Adrenal gland (tissue), 12 donors: Measurements from ENCODE around the gene HLX. TPM values are rescaled to one million over a fixed set of nuclear protein-coding genes. Genes with fewer than 3 reads are reported as not detected.

ENCODE experiments used
- DNase-seq, 7 donors: peaks; one replicate each; pipeline ENCODE4 v3.0.0-alpha.2; 2019 to 2020
- H3K27ac ChIP-seq, 5 donors: fragments of 200-600 bp; sonication (generic) in 4 of 5; 1 replicate in 3 of 5; 2 replicates in 2 of 5; pipeline versions ENCODE4 v1.5.1 to v1.8.0; 2016 to 2020; ENCODE audit warnings: mild to moderate bottlenecking in 1 of 5
- H3K27me3 ChIP-seq: fragments of 200-600 bp; 2 replicates; pipeline ENCODE4 v1.8.0; 2021
- H3K36me3 ChIP-seq, 2 donors: fragments of 200-600 bp; replicated peaks in 1 of 2; 1 replicate in 1 of 2; 2 replicates in 1 of 2; pipeline versions ENCODE4 v1.5.1 to v1.8.0; 2018 to 2022
- H3K4me1 ChIP-seq, 2 donors: fragments of 200-600 bp; replicated peaks in 1 of 2; 1 replicate in 1 of 2; 2 replicates in 1 of 2; pipeline versions ENCODE4 v1.5.1 to v1.8.0; 2018 to 2021
- H3K4me3 ChIP-seq, 4 donors: fragments of 200-600 bp; sonication (generic) in 3 of 4; one replicate each; pipeline ENCODE4 v1.5.1; 2016 to 2018
- H3K9me3 ChIP-seq, 3 donors: fragments of 200-600 bp; sonication (generic) in 1 of 3; replicated peaks in 1 of 3; 1 replicate in 2 of 3; 2 replicates in 1 of 3; pipeline versions ENCODE4 v1.5.1 to v1.8.0; 2016 to 2021
- CTCF ChIP-seq, 6 experiments: fragments of 450-650 bp in 4 of 6; fragments of 200-600 bp in 2 of 6; sonication (generic) in 1 of 6; IDR thresholded peaks; 1 replicate in 5 of 6; 2 replicates in 1 of 6; pipeline versions ENCODE4 v1.5.1 to v1.8.0; 2016 to 2021; ENCODE audit warnings: antibody characterized with exemption in 6 of 6, mild to moderate bottlenecking in 2 of 6, moderate library complexity in 1 of 6
- POLR2A ChIP-seq, 2 donors: fragments of 450-650 bp; IDR thresholded peaks; one replicate each; pipeline ENCODE4 v1.6.1; 2017; ENCODE audit warnings: antibody characterized with exemption in 2 of 2, mild to moderate bottlenecking in 2 of 2, moderate library complexity in 1 of 2
- WGBS, 4 donors: extraction: QIAGEN DNeasy Blood & Tissue Kit in 2 of 4; methylation state at CpG; one replicate each; pipeline versions ENCODE4 v1.1.5 to v1.1.7; 2013 to 2017; 5-methylcytosine and 5-hydroxymethylcytosine counted together
- intact Hi-C, 2 donors: fragments of 100-400 bp; cut with DNase I; formaldehyde crosslinking; loops; one replicate each; pipeline versions ENCODE4 v1.14.1 to v1.15.0; 2022 to 2023
- polyA plus RNA-seq, 3 donors: library from polyadenylated mRNA; stranded (reverse); fragments of 200-250 nt in 2 of 3; fragments of 350-450 nt in 1 of 3; fragmentation: Illumina TruSeq in 1 of 3; extraction: RNeasy Lipid Tissue Mini Kit (QIAGEN cat#74804) in 1 of 3; gene quantifications; one replicate each; pipeline ENCODE4 v1.2.3, GENCODE V29; 2013 to 2014
- total RNA-seq, 9 donors: library from RNA; depleted of rRNA in 4 of 9; stranded (reverse); fragments of >200 nt in 4 of 9; fragments of 120-200 nt in 1 of 9; fragmentation: NEBNext Ultra II Directional in 1 of 9; extraction: Animal tissue kit (Norgen Biotek cat#: 25700) in 1 of 9; gene quantifications; one replicate each; pipeline versions ENCODE4 v1.1.0 to v1.2.4, GENCODE V29; 2013 to 2023
- donor health status: healthy with polysubstance abuse.
- donor health status: Bipolar disorder and iron deficiency.
- donor health status: DM: yes; HTN: yes; CAD: no.
- donor health status: DM: no; HTN: no; CAD: no.
- donor health status: DM: no; HTN: no; CAD: no.
- donor health status: DM: yes; HTN: yes; CAD: no.

Gene HLX
- total and polyA plus RNA-seq, 12 donors, result 0.81 to 13.8 (median 7.0) TPM

DNA sequence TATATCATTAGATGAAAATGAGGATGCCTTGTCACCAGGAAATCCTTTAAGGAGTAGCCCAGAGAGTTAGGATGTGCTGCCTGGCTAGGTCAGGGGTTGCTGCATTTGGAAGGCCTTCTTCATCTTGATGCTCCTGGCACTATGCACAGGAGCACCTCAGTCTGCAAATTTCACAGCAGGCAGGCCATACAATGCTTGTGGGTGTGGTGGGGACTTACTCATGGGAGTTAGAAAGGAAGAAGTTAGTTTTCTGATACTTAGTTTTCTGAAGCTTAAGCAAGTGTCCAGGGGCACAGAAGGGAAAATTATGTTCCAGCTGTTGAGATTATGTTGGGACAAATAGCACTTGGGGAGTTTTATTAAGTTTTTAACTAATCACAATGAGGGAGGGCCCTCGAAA is 11.4 kb downstream of the HLX start:
- TF ChIP-seq CTCF (IDR thresholded peaks at IDR 0.05) (no peak), POLR2A (IDR thresholded peaks at IDR 0.05) (no peak)
- no peak for DNase-seq
- 61 to 85% (median 71%) methylated on average over 1 of the region's 1 CpG for WGBS, 4 donors
- Histone ChIP-seq H3K9me3 (no peaks in the 10 kb centered on the region), H3K27me3 (peaks cover 78% of the 10 kb centered on the region), H3K36me3 (no peaks in the 10 kb centered on the region), H3K4me1 (peaks cover 0 to 3% of the 10 kb centered on the region in 2 donors), H3K27ac (no peak overlapping the region), H3K4me3 (no peak overlapping the region)
- intact Hi-C loops, result no loop called here

- peaks cover 86% of the 10 kb centered on the region for H3K27me3 ChIP-seq
- no peak for TF ChIP-seq POLR2A (IDR thresholded peaks at IDR 0.05)
- no peak for TF ChIP-seq CTCF (IDR thresholded peaks at IDR 0.05)
- DNase-seq, result no peak
- WGBS, 4 donors, result 17 to 26% (median 22%) methylated on average over 35 to 47 of the region's 47 CpGs
- intact Hi-C loops, result no loop called here
- peaks cover 0 to 3% of the 10 kb centered on the region in 2 donors for H3K4me1 ChIP-seq
- no peak overlapping the region for H3K27ac ChIP-seq
- H3K4me3 ChIP-seq, result no peak overlapping the region
- no peaks in the 10 kb centered on the region for H3K36me3 ChIP-seq
- H3K9me3 ChIP-seq, result no peaks in the 10 kb centered on the region
These were observed 12.2 kb downstream of the HLX start for GRCh38 chr1:220891224-220892085.

DNA sequence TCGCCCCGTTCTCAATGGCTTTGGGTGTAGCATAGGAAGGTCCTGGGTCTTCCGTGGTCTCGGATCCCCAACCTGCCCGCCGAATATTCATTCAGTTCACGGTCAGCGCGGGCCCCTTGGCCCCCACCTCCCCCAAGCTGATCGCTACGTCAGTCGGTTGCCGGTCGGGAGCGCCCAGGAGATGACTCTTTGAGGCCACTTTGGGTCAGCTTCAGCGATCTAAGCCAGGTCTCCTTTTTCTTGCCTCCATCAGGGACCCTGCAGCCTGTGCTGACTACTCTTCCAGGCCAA is 12.8 kb downstream of the HLX start:
- Histone ChIP-seq H3K9me3 (no peaks in the 10 kb centered on the region), H3K27me3 (peaks cover 80% of the 10 kb centered on the region), H3K4me3 (no peak overlapping the region), H3K27ac (no peak overlapping the region), H3K4me1 (peaks cover 0 to 3% of the 10 kb centered on the region in 2 donors), H3K36me3 (no peaks in the 10 kb centered on the region)
- intact Hi-C loops, result no loop called here
- no peak for TF ChIP-seq POLR2A (IDR thresholded peaks at IDR 0.05)
- DNase-seq, result no peak
- 17 to 35% (median 20%) methylated on average over 12 to 16 of the region's 16 CpGs for WGBS, 4 donors

GRCh38 chr1:220892997-220893700 is 13.9 kb downstream of the HLX start:
- Histone ChIP-seq H3K9me3 (no peaks in the 10 kb centered on the region), H3K4me1 (peaks cover 0 to 3% of the 10 kb centered on the region in 2 donors), H3K27ac (no peak overlapping the region), H3K36me3 (no peaks in the 10 kb centered on the region), H3K4me3 (no peak overlapping the region), H3K27me3 (peaks cover 75% of the 10 kb centered on the region)
- TF ChIP-seq CTCF (IDR thresholded peaks at IDR 0.05), result no peak
- TF ChIP-seq POLR2A (IDR thresholded peaks at IDR 0.05), result no peak
- WGBS, 4 donors, result 35 to 46% (median 40%) methylated on average over 18 of the region's 18 CpGs
- no peak for DNase-seq
- intact Hi-C loops, result no loop called here
